Glomerular visceral epithelial cell (primary cell): ENCODE measurements around the gene TTC23.
"Not testable (repeated sequence)": the region's sequence is repeated elsewhere in the genome, so short reads cannot be mapped to it uniquely, and the experiment has no call there.

Experiments
- DNase-seq: peaks from one replicate; pipeline ENCODE4 v3.0.0-alpha.2; 2016; ENCODE audit errors: extremely low spot score

TTC23 gene

GRCh38 chr15:99250001-99250400, 620 bp upstream of the TTC23 start:
- no peak for DNase-seq

GRCh38 chr15:99248000-99248715, 1.2 kb downstream of the TTC23 start:
- no peak for DNase-seq

GRCh38 chr15:99247062-99247461, 2.3 kb downstream of the TTC23 start:
- no peak for DNase-seq

- DNase-seq = no peak
These were observed 5.1 kb downstream of the TTC23 start for GRCh38 chr15:99244306-99244705.

- DNase-seq = no peak
These were observed 7.6 kb downstream of the TTC23 start for GRCh38 chr15:99241752-99242151.

GRCh38 chr15:99239545-99240198, 9.7 kb downstream of the TTC23 start:
- peak; percentile 56 for DNase-seq

GRCh38 chr15:99238849-99239248, 10.5 kb downstream of the TTC23 start:
- DNase-seq = no peak

GRCh38 chr15:99234160-99234559, 15.2 kb downstream of the TTC23 start:
- DNase-seq = not testable (repeated sequence)

- DNase-seq = no peak
These were observed 16.6 kb downstream of the TTC23 start for GRCh38 chr15:99232740-99233139.

- no peak for DNase-seq
These were observed 18.5 kb downstream of the TTC23 start for GRCh38 chr15:99230867-99231266.

- DNase-seq = no peak
These were observed 21.1 kb downstream of the TTC23 start for GRCh38 chr15:99228120-99228770.

GRCh38 chr15:99226802-99227201, 22.6 kb downstream of the TTC23 start:
- DNase-seq = no peak

- no peak for DNase-seq
These were observed 24.8 kb downstream of the TTC23 start for GRCh38 chr15:99224372-99225214.

GRCh38 chr15:99213187-99213811, 36.1 kb downstream of the TTC23 start:
- peak; percentile 65 for DNase-seq

- peak; percentile 69 for DNase-seq
These were observed 37.0 kb downstream of the TTC23 start for GRCh38 chr15:99212406-99212805.

- no peak for DNase-seq
These were observed 37.5 kb downstream of the TTC23 start for GRCh38 chr15:99211926-99212325.

- no peak for DNase-seq
These were observed 39.0 kb downstream of the TTC23 start for GRCh38 chr15:99210334-99210733.

- DNase-seq = no peak
These were observed 40.1 kb downstream of the TTC23 start for GRCh38 chr15:99209326-99209725.

GRCh38 chr15:99207672-99208071, 41.7 kb downstream of the TTC23 start:
- no peak for DNase-seq

GRCh38 chr15:99202176-99202552, 47.2 kb downstream of the TTC23 start:
- DNase-seq = no peak

- no peak for DNase-seq
These were observed 47.8 kb downstream of the TTC23 start for GRCh38 chr15:99201408-99202175.
